Kasumi-1 (cell line): ENCODE measurements around the gene TUBB3.

Experiments used
- DNase-seq, 2 experiments: peaks; one replicate each; lab custom pipeline; 2025; lab: John Stamatoyannopoulos, UW

The TUBB3 gene

GRCh38 chr16:89938175-89938885 lies 15.2 kb downstream of the TUBB3 start:
- no peak for DNase-seq

GRCh38 chr16:89944773-89945172 lies 21.6 kb downstream of the TUBB3 start:
- no peak for DNase-seq

- no peak for DNase-seq
These were observed 22.5 kb downstream of the TUBB3 start for GRCh38 chr16:89945654-89946053.

- DNase-seq, result no peak
These were observed 23.4 kb downstream of the TUBB3 start for GRCh38 chr16:89946515-89946914.

GRCh38 chr16:89949121-89949742 lies 26.1 kb downstream of the TUBB3 start:
- no peak for DNase-seq

- no peak for DNase-seq
These were observed 26.6 kb downstream of the TUBB3 start for GRCh38 chr16:89949756-89950155.

- DNase-seq, result no peak
These were observed 28.4 kb downstream of the TUBB3 start for GRCh38 chr16:89951509-89951908.

- DNase-seq, result no peak
These were observed 28.9 kb downstream of the TUBB3 start for GRCh38 chr16:89952049-89952448.

GRCh38 chr16:89952551-89952950 lies 29.4 kb downstream of the TUBB3 start:
- DNase-seq, result no peak

- DNase-seq, result no peak
These were observed 30.7 kb downstream of the TUBB3 start for GRCh38 chr16:89953671-89954406.

GRCh38 chr16:89954462-89954861 lies 31.3 kb downstream of the TUBB3 start:
- no peak for DNase-seq

- DNase-seq, result no peak
These were observed 32.0 kb downstream of the TUBB3 start for GRCh38 chr16:89955001-89955685.

- DNase-seq, result peak; percentile 23 to 50
These were observed 33.5 kb downstream of the TUBB3 start for GRCh38 chr16:89956505-89957215.

- DNase-seq, result no peak
These were observed 34.2 kb downstream of the TUBB3 start for GRCh38 chr16:89957216-89957785.

GRCh38 chr16:89958068-89958467 lies 34.9 kb downstream of the TUBB3 start:
- DNase-seq, result no peak

GRCh38 chr16:89958596-89958995 lies 35.5 kb downstream of the TUBB3 start:
- DNase-seq, result no peak

- no peak for DNase-seq
These were observed 37.8 kb downstream of the TUBB3 start for GRCh38 chr16:89960966-89961365.

GRCh38 chr16:89961920-89962319 lies 38.8 kb downstream of the TUBB3 start:
- no peak for DNase-seq

- DNase-seq, result no peak
These were observed 39.8 kb downstream of the TUBB3 start for GRCh38 chr16:89962754-89963498.

GRCh38 chr16:89964201-89964600 lies 41.1 kb downstream of the TUBB3 start:
- no peak for DNase-seq
